COLO829 (cell line): ENCODE results near the gene HAPSTR1.

ENCODE experiments used
- DNase-seq: peaks from one replicate; pipeline ENCODE4 v3.0.0; 2012; ENCODE audit warnings: low spot score

HAPSTR1 gene

GRCh38 chr16:9124444-9124843 lies 33.0 kb downstream of the HAPSTR1 start:
- DNase-seq: no peak

GRCh38 chr16:9124908-9125584 lies 33.6 kb downstream of the HAPSTR1 start:
- no peak for DNase-seq

- no peak for DNase-seq
Measured at GRCh38 chr16:9125658-9126505, 34.4 kb downstream of the HAPSTR1 start.

GRCh38 chr16:9126609-9127008 lies 35.2 kb downstream of the HAPSTR1 start:
- no peak for DNase-seq

- DNase-seq: no peak
Measured at GRCh38 chr16:9128346-9129342, 37.2 kb downstream of the HAPSTR1 start.

GRCh38 chr16:9134306-9134705 lies 42.9 kb downstream of the HAPSTR1 start:
- DNase-seq: no peak

- peak; percentile 63 for DNase-seq
Measured at GRCh38 chr16:9134739-9135138, 43.3 kb downstream of the HAPSTR1 start.

GRCh38 chr16:9135797-9136196 lies 44.4 kb downstream of the HAPSTR1 start:
- no peak for DNase-seq

- DNase-seq: no peak
Measured at GRCh38 chr16:9136596-9136995, 45.2 kb downstream of the HAPSTR1 start.

GRCh38 chr16:9138021-9138680 lies 46.7 kb downstream of the HAPSTR1 start:
- no peak for DNase-seq

- DNase-seq: no peak
Measured at GRCh38 chr16:9138731-9139501, 47.5 kb downstream of the HAPSTR1 start.

- DNase-seq: no peak
Measured at GRCh38 chr16:9139965-9140364, 48.5 kb downstream of the HAPSTR1 start.
